IMR-90 (cell line): ENCODE measurements around the gene RGS5. TPM values are rescaled to one million over a fixed set of nuclear protein-coding genes. Genes with fewer than 3 reads are reported as not detected.

Source experiments
- ATAC-seq: fragments of 200-7000 bp; cut with Tn5 transposase; 2 replicates; pipeline ENCODE4 v1.9.1; 2020; ENCODE audit warnings: low read depth, mild to moderate bottlenecking, moderate library complexity
- BruUV-seq: library from RNA; stranded (reverse); fragments of 400-500 nt; replicated peaks from 2 replicates; lab custom pipeline; 2021; lab: Mats Ljungman, UMichigan
- CTCF ChIA-PET: fragments of 300-600 bp; formaldehyde crosslinking; extraction: SDS; loops from one replicate; lab custom pipeline; 2021; ENCODE audit warnings: antibody characterized with exemption; lab: Yijun Ruan, JAX
- POLR2A ChIA-PET: fragments of 300-600 bp; sonication (Branson Sonifier 250); formaldehyde crosslinking; loops from one replicate; lab custom pipeline; 2022; ENCODE audit warnings: antibody characterized with exemption; ENCODE audit not compliant: unreplicated experiment; lab: Charles Lee
- DNase-seq: peaks from one replicate; pipeline ENCODE4 v3.0.0; 2013
- H2AFZ ChIP-seq: replicated peaks from 2 replicates; pipeline ENCODE3; 2013; ENCODE audit warnings: low read length, mild to moderate bottlenecking; ENCODE audit not compliant: poor library complexity
- H2AK5ac ChIP-seq: 2 replicates; pipeline ENCODE4 v1.6.1; 2013; ENCODE audit warnings: low read depth, low read length, inconsistent platforms
- H2AK9ac ChIP-seq: replicated peaks from 2 replicates; pipeline ENCODE3; 2013; ENCODE audit warnings: mild to moderate bottlenecking, low read depth, low read length, moderate library complexity; ENCODE audit not compliant: poor library complexity
- H2BK120ac ChIP-seq: 2 replicates; pipeline ENCODE4 v1.6.1; 2013; ENCODE audit warnings: low read depth, low read length, inconsistent platforms
- H2BK15ac ChIP-seq: 3 replicates; pipeline ENCODE4 v1.6.1; 2013; ENCODE audit warnings: low read depth, low read length, inconsistent platforms
- H2BK20ac ChIP-seq: 2 replicates; pipeline ENCODE4 v1.6.1; 2013; ENCODE audit warnings: low read depth, mild to moderate bottlenecking, inconsistent platforms, low read length, moderate library complexity
- H2BK5ac ChIP-seq: 2 replicates; pipeline ENCODE4 v1.6.1; 2013; ENCODE audit warnings: mild to moderate bottlenecking, low read depth, low read length, inconsistent platforms; ENCODE audit not compliant: poor library complexity, severe bottlenecking
- H3K14ac ChIP-seq: replicated peaks from 2 replicates; pipeline ENCODE4 v1.6.1; 2013; ENCODE audit warnings: low read depth, low read length, inconsistent platforms
- H3K18ac ChIP-seq: 2 replicates; pipeline ENCODE4 v1.6.1; 2013; ENCODE audit warnings: low read depth, low read length, control low read depth
- H3K23ac ChIP-seq: 2 replicates; pipeline ENCODE4 v1.6.1; 2013; ENCODE audit warnings: low read depth, low read length, inconsistent platforms
- H3K27ac ChIP-seq: 2 replicates; pipeline ENCODE4 v1.5.1; 2013; ENCODE audit warnings: mild to moderate bottlenecking, control low read depth, low read length; ENCODE audit not compliant: insufficient read depth
- H3K27me3 ChIP-seq: 2 replicates; pipeline ENCODE4 v1.6.1; 2013; ENCODE audit warnings: low read length; ENCODE audit not compliant: control insufficient read depth, insufficient read depth
- H3K36me3 ChIP-seq: 2 replicates; pipeline ENCODE4 v1.6.1; 2013; ENCODE audit warnings: low read length, mixed read lengths; ENCODE audit not compliant: control insufficient read depth, insufficient read depth
- H3K4ac ChIP-seq: 2 replicates; pipeline ENCODE4 v1.6.1; 2013; ENCODE audit warnings: low read depth, low read length, inconsistent platforms
- H3K4me1 ChIP-seq: 2 replicates; pipeline ENCODE4 v1.6.1; 2013; ENCODE audit warnings: low read length, mixed read lengths; ENCODE audit not compliant: control insufficient read depth, insufficient read depth
- H3K4me2 ChIP-seq: 2 replicates; pipeline ENCODE4 v1.6.1; 2013; ENCODE audit warnings: low read depth, mild to moderate bottlenecking, control low read depth, low read length, moderate library complexity
- H3K4me3 ChIP-seq: 2 replicates; pipeline ENCODE4 v1.5.1; 2013; ENCODE audit warnings: low read depth, mild to moderate bottlenecking, control low read depth, low read length, moderate library complexity; ENCODE audit not compliant: insufficient read depth
- H3K56ac ChIP-seq: 2 replicates; pipeline ENCODE4 v1.6.1; 2013; ENCODE audit warnings: low read length, inconsistent platforms; ENCODE audit not compliant: insufficient read depth; ENCODE audit errors: extremely low read depth
- H3K79me1 ChIP-seq, 2 experiments: 2 replicates each; pipeline ENCODE4 v1.6.1; 2013; ENCODE audit warnings: low read length in 2 of 2, inconsistent platforms in 1 of 2, low read depth in 1 of 2
- H3K9ac ChIP-seq: 2 replicates; pipeline ENCODE4 v1.6.1; 2013; ENCODE audit warnings: low read depth, low read length, control low read depth
- H3K9me1 ChIP-seq: 2 replicates; pipeline ENCODE4 v1.6.1; 2013; ENCODE audit warnings: low read length, inconsistent platforms; ENCODE audit not compliant: insufficient read depth
- H3K9me3 ChIP-seq: 2 replicates; pipeline ENCODE4 v1.6.1; 2013; ENCODE audit warnings: low read length; ENCODE audit not compliant: control insufficient read depth, insufficient read depth
- H4K20me1 ChIP-seq: 2 replicates; pipeline ENCODE4 v1.6.1; 2013; ENCODE audit warnings: low read length, inconsistent platforms; ENCODE audit not compliant: insufficient read depth
- H4K5ac ChIP-seq: 2 replicates; pipeline ENCODE4 v1.6.1; 2013; ENCODE audit warnings: mild to moderate bottlenecking, low read depth, low read length, control low read depth
- H4K8ac ChIP-seq, 2 experiments: 2 replicates each; pipeline ENCODE4 v1.6.1; 2013; ENCODE audit warnings: low read depth in 2 of 2, low read length in 2 of 2, control low read depth in 1 of 2, inconsistent platforms in 1 of 2
- H4K91ac ChIP-seq: 2 replicates; pipeline ENCODE4 v1.6.1; 2013; ENCODE audit warnings: low read depth, low read length, inconsistent platforms; ENCODE audit not compliant: insufficient read depth
- CEBPB ChIP-seq: IDR thresholded peaks from 2 replicates; pipeline ENCODE4 v1.6.1; 2012; ENCODE audit warnings: low read depth, low read length, improper control_type of control experiment
- CHD1 ChIP-seq: IDR thresholded peaks from 2 replicates; pipeline ENCODE4 v1.6.1; 2012; ENCODE audit warnings: low read depth, low read length, improper control_type of control experiment
- CTCF ChIP-seq: conservative IDR thresholded peaks from 2 replicates; pipeline ENCODE4 v1.5.1; 2012; ENCODE audit warnings: mild to moderate bottlenecking, low read depth, low read length, improper control_type of control experiment
- FOS ChIP-seq: fragments of 150-350 bp; IDR thresholded peaks from 2 replicates; pipeline ENCODE4 v1.6.1; 2016; ENCODE audit warnings: low read depth, low read length
- MXI1 ChIP-seq: IDR thresholded peaks from 2 replicates; pipeline ENCODE4 v1.6.1; 2012; ENCODE audit warnings: low read depth, mild to moderate bottlenecking, low read length, moderate library complexity, borderline replicate concordance
- NFE2L2 ChIP-seq: fragments of 150-350 bp; IDR thresholded peaks from 2 replicates; pipeline ENCODE4 v1.6.1; 2016; ENCODE audit warnings: low read depth, mild to moderate bottlenecking, low read length
- POLR2A ChIP-seq: IDR thresholded peaks from 2 replicates; pipeline ENCODE4 v1.6.1; 2012; ENCODE audit warnings: mild to moderate bottlenecking, low read depth, low read length
- RAD21 ChIP-seq: IDR thresholded peaks from 2 replicates; pipeline ENCODE4 v1.6.1; 2012; ENCODE audit warnings: low read length, improper control_type of control experiment
- USF2 ChIP-seq: fragments of 150-350 bp; IDR thresholded peaks from 2 replicates; pipeline ENCODE4 v1.6.1; 2017; ENCODE audit warnings: mild to moderate bottlenecking, antibody characterized with exemption, low read length, low read depth
- WGBS, 2 experiments: methylation state at CpG; one replicate each; pipeline versions ENCODE4 v1.1.5 to v1.1.7; 2013; ENCODE audit warnings: missing lambda C conversion rate in 2 of 2; ENCODE audit not compliant: insufficient read length in 1 of 2; ENCODE audit errors: extremely low coverage in 2 of 2; 5-methylcytosine and 5-hydroxymethylcytosine counted together
- dilution Hi-C: fragments of 300-500 bp; cut with HindIII; formaldehyde crosslinking; loops from one replicate; pipeline ENCODE4 v1.14.3; 2018; ENCODE audit warnings: low sequenced_read_pairs; ENCODE audit not compliant: unreplicated experiment
- in situ Hi-C: fragments of 300-500 bp; cut with MboI; formaldehyde crosslinking; loops from 3 replicates; pipeline ENCODE4 v1.14.3; 2019; ENCODE audit warnings: low sequenced_read_pairs, inconsistent platforms, mixed read lengths
- intact Hi-C: fragments of 100-400 bp; cut with micrococcal nuclease; formaldehyde crosslinking; loops from 2 replicates; pipeline ENCODE4 v1.10.0; 2022
- polyA plus RNA-seq, 3 experiments: library from polyadenylated mRNA; depleted of rRNA; stranded (reverse); fragments of >200 nt; gene quantifications; 2 replicates each; pipeline ENCODE4 v1.2.3, GENCODE V29; 2012; ENCODE audit warnings: low replicate concordance in 1 of 3
- total RNA-seq: library from RNA; depleted of rRNA; stranded (reverse); fragments of >200 nt; gene quantifications from 2 replicates; pipeline ENCODE4 v1.2.3, GENCODE V29; 2012

RGS5 gene
- total and polyA plus RNA-seq, 2 of the 4 experiments (the other 2 are of a cell fraction): 21.4 to 40.0 TPM

GRCh38 chr1:163130225-163130856 is 72.4 kb downstream of the RGS5 start:
- dilution Hi-C loops (no loop called here), in situ Hi-C loops (no loop called here), intact Hi-C loops (no loop called here)
- H2AK9ac ChIP-seq: no peak overlapping the region
- H4K8ac ChIP-seq: no peak overlapping the region
- H4K91ac ChIP-seq: no peak overlapping the region
- H3K14ac ChIP-seq: no peak overlapping the region
- H3K18ac ChIP-seq: no peak overlapping the region
- H2BK15ac ChIP-seq: no peak overlapping the region
- no peak overlapping the region for H3K4ac ChIP-seq
- no peak overlapping the region for H3K23ac ChIP-seq
- no TSS peak for BruUV-seq
- ChIA-PET POLR2A (no interaction called here), CTCF (no interaction called here)
- no peaks in the 10 kb centered on the region for H3K27me3 ChIP-seq
- H4K5ac ChIP-seq: no peak overlapping the region
- no peak overlapping the region for H3K4me3 ChIP-seq
- H3K9me1 ChIP-seq: no peaks in the 10 kb centered on the region
- no peaks in the 10 kb centered on the region for H3K4me1 ChIP-seq
- no peak overlapping the region for H2AK5ac ChIP-seq
- no peaks in the 10 kb centered on the region for H3K9me3 ChIP-seq
- no peak overlapping the region for H2AFZ ChIP-seq
- H2BK5ac ChIP-seq: no peak overlapping the region
- no peak overlapping the region for H3K4me2 ChIP-seq
- no peaks in the 10 kb centered on the region for H3K36me3 ChIP-seq
- H2BK120ac ChIP-seq: no peak overlapping the region
- no peaks in the 10 kb centered on the region for H3K79me1 ChIP-seq
- no peak overlapping the region for H2BK20ac ChIP-seq
- DNase-seq (peak; percentile 22), ATAC-seq (peak; percentile 76)
- no CpG with 5 or more reads among the region's 1 CpG for WGBS, 2 experiments
- no peak overlapping the region; the same call in 1 of the 2 replicates for H3K56ac ChIP-seq
- TF ChIP-seq FOS (no peak), NFE2L2 (no peak), USF2 (no peak), CEBPB (no peak), CTCF (no peak), POLR2A (no peak), MXI1 (no peak), RAD21 (no peak), CHD1 (no peak)
- H4K20me1 ChIP-seq: no peaks in the 10 kb centered on the region
- no peak overlapping the region for H3K27ac ChIP-seq
- H3K9ac ChIP-seq: no peak overlapping the region
